K562 (cell line): ENCODE results near the gene PARP9. TPM values are rescaled to one million over a fixed set of nuclear protein-coding genes. Genes with fewer than 3 reads are reported as not detected.
A peak's percentile ranks its signal among the peaks of the same experiment; 100 is the strongest.

Source experiments
- ATAC-seq: fragments of 200-7000 bp; cut with Tn5 transposase; 3 replicates; pipeline ENCODE4 v1.9.1; 2020; ENCODE audit warnings: moderate library complexity
- BruUV-seq: library from RNA; stranded (reverse); fragments of 400-500 nt; replicated peaks from 2 replicates; lab custom pipeline; 2021; lab: Mats Ljungman, UMichigan
- CTCF ChIA-PET: fragments of 300-600 bp; formaldehyde crosslinking; extraction: SDS; loops from one replicate; lab custom pipeline; 2021; ENCODE audit warnings: low intra/inter-chr PET ratio; lab: Yijun Ruan, JAX
- POLR2A ChIA-PET: fragments of 300-600, 350-650 bp; sonication (Branson Sonifier 250); formaldehyde crosslinking; extraction: SDS; loops from one replicate; lab custom pipeline; 2021; ENCODE audit warnings: antibody characterized with exemption, inconsistent platforms; lab: Yijun Ruan, JAX
- DNase-seq, 4 experiments: peaks; one replicate each; pipeline versions ENCODE4 v3.0.0 to v3.0.0-alpha.2; 2011 to 2018; ENCODE audit warnings: low spot score in 3 of 4, mixed read lengths in 3 of 4; ENCODE audit errors: extremely low read depth in 1 of 4
- FAIRE-seq: peaks from 2 replicates; lab custom pipeline; 2011; peaks lifted over from hg19 to GRCh38; lab: Jason Lieb, UNC
- H2AFZ ChIP-seq: 2 replicates; pipeline ENCODE4 v1.6.0; 2011; ENCODE audit warnings: low read depth, low read length, control low read depth, inconsistent platforms
- H3K27ac ChIP-seq: fragments of 200-600 bp; 3 replicates; pipeline ENCODE4 v1.8.0; 2011; ENCODE audit warnings: low read depth, mild to moderate bottlenecking, control low read depth, inconsistent platforms, low read length, moderate library complexity, mixed read lengths; ENCODE audit errors: extremely low read depth
- H3K27me3 ChIP-seq, 2 experiments: fragments of 300-600 bp in 1 of 2; 2 replicates in 1 of 2; 3 replicates in 1 of 2; pipeline versions ENCODE4 v1.6.0 to v1.8.0; 2011; ENCODE audit warnings: inconsistent platforms in 2 of 2, low read length in 2 of 2, mild to moderate bottlenecking in 1 of 2, mixed read lengths in 1 of 2, moderate library complexity in 1 of 2; ENCODE audit not compliant: control insufficient read depth in 2 of 2, insufficient read depth in 2 of 2
- H3K36me3 ChIP-seq: fragments of 300-600 bp; 3 replicates; pipeline ENCODE4 v1.8.0; 2011; ENCODE audit warnings: mild to moderate bottlenecking, low read length, inconsistent platforms; ENCODE audit not compliant: control insufficient read depth, insufficient read depth
- H3K4me1 ChIP-seq, 2 experiments: fragments of 200-600 bp in 1 of 2; replicated peaks in 1 of 2; 2 replicates in 1 of 2; 3 replicates in 1 of 2; pipeline versions ENCODE4 v1.5.1 to v1.8.0; 2011; ENCODE audit warnings: inconsistent platforms in 2 of 2, low read length in 2 of 2, mild to moderate bottlenecking in 1 of 2, mixed read lengths in 1 of 2, moderate library complexity in 1 of 2; ENCODE audit not compliant: control insufficient read depth in 2 of 2, insufficient read depth in 2 of 2
- H3K4me2 ChIP-seq: 2 replicates; pipeline ENCODE4 v1.6.1; 2011; ENCODE audit warnings: low read length, control low read depth, inconsistent platforms, mixed read lengths; ENCODE audit not compliant: insufficient read depth
- H3K4me3 ChIP-seq: fragments of 200-600 bp; sonication (generic), shearing (Covaris generic); 2 replicates; pipeline ENCODE4 v1.5.1; 2016; ENCODE audit warnings: control low read depth, inconsistent platforms
- H3K79me2 ChIP-seq: fragments of 200-600 bp; 3 replicates; pipeline ENCODE4 v1.8.0; 2011; ENCODE audit warnings: low read length, inconsistent platforms; ENCODE audit not compliant: control insufficient read depth, insufficient read depth
- H3K9ac ChIP-seq, 2 experiments: 2 replicates each; pipeline versions ENCODE4 v1.6.0 to v1.6.1; 2011; ENCODE audit warnings: low read depth in 2 of 2, low read length in 2 of 2, control low read depth in 1 of 2, inconsistent platforms in 1 of 2, mild to moderate bottlenecking in 1 of 2, mixed read lengths in 1 of 2; ENCODE audit not compliant: insufficient read depth in 1 of 2
- H3K9me1 ChIP-seq: one replicate; pipeline ENCODE4 v1.6.0; 2011; ENCODE audit warnings: inconsistent platforms, mild to moderate bottlenecking, low read length, moderate library complexity; ENCODE audit not compliant: control insufficient read depth, insufficient read depth
- H3K9me3 ChIP-seq: replicated peaks from 2 replicates; pipeline ENCODE4 v1.5.1; 2011; ENCODE audit warnings: low read depth, low read length, inconsistent platforms; ENCODE audit not compliant: control insufficient read depth, insufficient read depth
- H4K20me1 ChIP-seq: replicated peaks from 2 replicates; pipeline ENCODE4 v1.6.1; 2011; ENCODE audit warnings: low read length, inconsistent platforms, mixed read lengths; ENCODE audit not compliant: control insufficient read depth, insufficient read depth
- ATF6 ChIP-seq: sonication (generic); formaldehyde crosslinking; IDR thresholded peaks from 2 replicates; pipeline ENCODE4 v1.4.0; 2020; ENCODE audit warnings: mild to moderate bottlenecking, missing genetic modification reagents
- BACH1 ChIP-seq: fragments of 200-800 bp; sonication (Bioruptor generic); IDR thresholded peaks from 2 replicates; pipeline ENCODE4 v1.6.1; 2016; ENCODE audit warnings: missing genetic modification characterization, missing compliant biosample characterization
- CTCF ChIP-seq, 3 experiments: IDR thresholded peaks in 2 of 3; conservative IDR thresholded peaks in 1 of 3; 2 replicates each; pipeline ENCODE4 v1.5.1; 2011 to 2012; ENCODE audit warnings: low read length in 3 of 3, mild to moderate bottlenecking in 3 of 3, control low read depth in 2 of 3, improper control_type of control experiment in 1 of 3, inconsistent platforms in 1 of 3, low read depth in 1 of 3, mixed read lengths in 1 of 3, moderate library complexity in 1 of 3; ENCODE audit not compliant: insufficient read depth in 2 of 3
- EP300 ChIP-seq: IDR thresholded peaks from 2 replicates; pipeline ENCODE4 v1.6.1; 2012; ENCODE audit warnings: low read length, improper control_type of control experiment
- PTRF ChIP-seq: fragments of 450-650 bp; IDR thresholded peaks from 2 replicates; pipeline ENCODE4 v1.6.1; 2016; ENCODE audit warnings: mild to moderate bottlenecking, missing genetic modification characterization, missing compliant biosample characterization
- RERE ChIP-seq: sonication (generic); formaldehyde crosslinking; IDR thresholded peaks from 2 replicates; pipeline ENCODE4 v1.8.0; 2023; ENCODE audit warnings: missing genetic modification reagents, mild to moderate bottlenecking, borderline replicate concordance
- SMC3 ChIP-seq: conservative IDR thresholded peaks from 2 replicates; pipeline ENCODE4 v1.6.1; 2011; ENCODE audit warnings: low read depth, low read length, improper control_type of control experiment; ENCODE audit not compliant: insufficient read depth
- ZNF347 ChIP-seq: fragments of 450-650 bp; formaldehyde crosslinking; IDR thresholded peaks from 2 replicates; pipeline ENCODE4 v1.4.0; 2020; ENCODE audit warnings: low read depth, mild to moderate bottlenecking, moderate library complexity
- WGBS: fragments of 100-300 bp; shearing (Covaris generic); methylation state at CpG from one replicate; pipeline ENCODE4 v1.1.6; 2016; ENCODE audit warnings: low coverage, mixed read lengths; ENCODE audit not compliant: insufficient coverage; ENCODE audit errors: missing lambda C conversion rate; 5-methylcytosine and 5-hydroxymethylcytosine counted together
- in situ Hi-C: fragments of 300-500 bp; cut with MboI; formaldehyde crosslinking; loops from 4 replicates; pipeline ENCODE4 v1.15.0; 2018; ENCODE audit warnings: inconsistent platforms, mixed read lengths
- intact Hi-C: fragments of 100-400 bp; cut with micrococcal nuclease; formaldehyde crosslinking; loops from 2 replicates; pipeline ENCODE4 v1.14.2; 2022
- polyA plus RNA-seq, 8 experiments: library from polyadenylated mRNA; depleted of rRNA in 4 of 8; stranded (reverse) in 5 of 8; unstranded in 3 of 8; fragments of >200 nt; fragmentation: Nextera tagmentation in 2 of 8; fragmentation: Illumina TruSeq in 1 of 8; extraction: Ambion mirVana in 2 of 8; extraction: Trizol in 1 of 8; gene quantifications; 2 replicates each; pipeline versions ENCODE4 v1.2.1 to v1.2.3, GENCODE V29; 2011 to 2014; ENCODE audit warnings: inconsistent platforms in 1 of 8, missing spikeins in 1 of 8
- total RNA-seq, 7 experiments: library from RNA; depleted of rRNA in 6 of 7; stranded (reverse); fragments of >200 nt in 6 of 7; fragmentation: Illumina TruSeq in 2 of 7; extraction: Trizol in 2 of 7; gene quantifications; 2 replicates each; pipeline versions ENCODE4 v1.2.1 to v1.2.3, GENCODE V29; 2011 to 2021; ENCODE audit warnings: low replicate concordance in 1 of 7

PARP9 gene
- total and polyA plus RNA-seq, 9 of the 15 experiments (the other 6 are each of a cell fraction or from before 2014, with no cell fraction given), result 2.1 to 4.8 (median 3.4) TPM

GRCh38 chr3:122560680-122561079, 3.4 kb downstream of the PARP9 start:
- no peaks in the 10 kb centered on the region for H3K27me3 ChIP-seq
- H2AFZ ChIP-seq, result no peak overlapping the region
- peak in 3 of 4 experiments; percentile 8 to 47 (median 17) for DNase-seq
- POLR2A ChIA-PET, result no interaction called here
- peaks cover 8% of the 10 kb centered on the region in 2 experiments; a peak in 4 of 5 replicates for H3K4me1 ChIP-seq
- H3K4me3 ChIP-seq, result no peak overlapping the region
- H3K79me2 ChIP-seq, result peaks cover 10% of the 10 kb centered on the region; the same call in 2 of the 3 replicates
- H3K9ac ChIP-seq, result no peak overlapping the region
- 0% methylated on average over 1 of the region's 1 CpG for WGBS
- H3K4me2 ChIP-seq, result no peak overlapping the region
- H3K9me1 ChIP-seq, result no peaks in the 10 kb centered on the region
- CTCF ChIA-PET, result interaction anchor here (0.9 to 1.4 kb wide), 3 partner anchors 118 to 167 kb away, joined by 3 to 6 read pairs (median 5); no protein-coding TSS in a partner anchor
- H3K36me3 ChIP-seq, result no peaks in the 10 kb centered on the region
- peak; percentile 11; the same call in 1 of the 3 replicates for ATAC-seq
- no TSS peak for BruUV-seq
- in situ Hi-C loops (no loop called here), intact Hi-C loops (loop anchor here (1.0 to 10.0 kb wide), 5 partner anchors 106 to 464 kb away; partner anchors contain the start of gene SEMA5B)
- no peaks in the 10 kb centered on the region for H3K9me3 ChIP-seq
- FAIRE-seq, result peak; percentile 82
- no peak overlapping the region for H3K27ac ChIP-seq
- no peaks in the 10 kb centered on the region for H4K20me1 ChIP-seq
- TF ChIP-seq BACH1 (no peak), CTCF (IDR thresholded peaks at IDR 0.05 in 2 of 3, conservative IDR thresholded peaks at IDR 0.05 in 1 of 3; ENCODE audit: insufficient read depth in 2 of 3, low read depth in 1 of 3, low read length in 3 of 3) (peak; percentile 40 to 65 (median 51); a peak in 5 of 6 replicates), EP300 (no peak), RERE (CRISPR knock-in tag) (no peak), PTRF (tag) (no peak), ZNF347 (CRISPR knock-in tag) (no peak), ATF6 (CRISPR knock-in tag) (no peak), SMC3 (peak; percentile 33; the same call in 1 of the 2 replicates)
